ENCODE results near the gene SNX32.

Gene SNX32

GRCh38 chr11:65869643-65870306 lies 36.0 kb downstream of the SNX32 start:
- DNase-seq: no peak

GRCh38 chr11:65870307-65870658 lies 36.5 kb downstream of the SNX32 start:
- DNase-seq: no peak

GRCh38 chr11:65870706-65871681 lies 37.2 kb downstream of the SNX32 start:
- DNase-seq: peak; percentile 66

GRCh38 chr11:65871811-65872548 lies 38.2 kb downstream of the SNX32 start:
- no peak for DNase-seq

- DNase-seq: no peak
Measured at GRCh38 chr11:65872586-65873317, 39.0 kb downstream of the SNX32 start, which contains the start of gene EFEMP2. Gene EFEMP2, minus strand, starts transcription at chr11:65872800. Its CDS starts 446 bp downstream, at chr11:65872354.

GRCh38 chr11:65873318-65874156 lies 39.8 kb downstream of the SNX32 start:
- DNase-seq: peak; percentile 86

- no peak for DNase-seq
Measured at GRCh38 chr11:65879617-65880016, 45.9 kb downstream of the SNX32 start, which contains the start of gene CTSW. Gene CTSW, plus strand, starts transcription at chr11:65879837. Its CDS starts 18 bp downstream, at chr11:65879855.

- no peak for DNase-seq
Measured at GRCh38 chr11:65880027-65880426, 46.3 kb downstream of the SNX32 start.

- DNase-seq: no peak
Measured at GRCh38 chr11:65880844-65881421, 47.2 kb downstream of the SNX32 start.

- no peak for DNase-seq
Measured at GRCh38 chr11:65882120-65883057, 48.6 kb downstream of the SNX32 start.

GRCh38 chr11:65883058-65883761 lies 49.4 kb downstream of the SNX32 start:
- DNase-seq: no peak

- DNase-seq: no peak
Measured at GRCh38 chr11:65883786-65884715, 50.3 kb downstream of the SNX32 start.

GRCh38 chr11:65884716-65885092 lies 50.9 kb downstream of the SNX32 start:
- peak; percentile 41 for DNase-seq

GRCh38 chr11:65885231-65885630 lies 51.5 kb downstream of the SNX32 start:
- no peak for DNase-seq

- no peak for DNase-seq
Measured at GRCh38 chr11:65885808-65886536, 52.2 kb downstream of the SNX32 start.

- no peak for DNase-seq
Measured at GRCh38 chr11:65886826-65887722, 53.3 kb downstream of the SNX32 start.

Measured in COR-L47 (cell line).